VCaP (cell line): ENCODE data around the gene GHRL.

Experiments used
- H3K27ac ChIP-seq: fragments of 450-650 bp; 2 replicates; pipeline ENCODE4 v1.5.1; 2017
- CTCF ChIP-seq: fragments of 450-650 bp; conservative IDR thresholded peaks from 2 replicates; pipeline ENCODE4 v1.5.1; 2017; ENCODE audit warnings: mild to moderate bottlenecking, moderate library complexity

GHRL gene

GRCh38 chr3:10332481-10333348 is 40.0 kb upstream of the GHRL start:
- no peak overlapping the region for H3K27ac ChIP-seq
- no peak for TF ChIP-seq CTCF

GRCh38 chr3:10331320-10331719 is 38.6 kb upstream of the GHRL start:
- TF ChIP-seq CTCF: no peak
- H3K27ac ChIP-seq: no peak overlapping the region

- TF ChIP-seq CTCF: no peak
- H3K27ac ChIP-seq: no peak overlapping the region
These were observed 37.6 kb upstream of the GHRL start for GRCh38 chr3:10330319-10330718.

- no peak for TF ChIP-seq CTCF
- H3K27ac ChIP-seq: no peak overlapping the region
These were observed 36.8 kb upstream of the GHRL start for GRCh38 chr3:10329495-10330015.

- no peak for TF ChIP-seq CTCF
- H3K27ac ChIP-seq: no peak overlapping the region
These were observed 35.8 kb upstream of the GHRL start for GRCh38 chr3:10328460-10329071.

GRCh38 chr3:10327592-10327991 is 34.8 kb upstream of the GHRL start:
- TF ChIP-seq CTCF: no peak
- no peak overlapping the region for H3K27ac ChIP-seq

GRCh38 chr3:10322352-10322710 is 29.6 kb upstream of the GHRL start:
- peak; percentile 58 for TF ChIP-seq CTCF

More at GRCh38 chr3:10322352-10322710, 29.6 kb upstream of the GHRL start:
- no peak overlapping the region for H3K27ac ChIP-seq
